Thyroid gland (tissue), 4 donors: Measurements from ENCODE around the gene TRPV3. TPM values are rescaled to one million over a fixed set of nuclear protein-coding genes. Genes with fewer than 3 reads are reported as not detected.

ENCODE experiments used
- DNase-seq, 2 donors: peaks; one replicate each; pipeline ENCODE4 v3.0.0-alpha.2; 2019
- H3K27ac ChIP-seq, 3 donors: fragments of 200-600 bp; sonication (generic); 1 replicate in 2 of 3; 2 replicates in 1 of 3; pipeline ENCODE4 v1.5.1; 2016 to 2019; ENCODE audit warnings: mild to moderate bottlenecking in 1 of 3, moderate library complexity in 1 of 3
- H3K27me3 ChIP-seq: fragments of 200-600 bp; sonication (generic); one replicate; pipeline ENCODE4 v1.5.1; 2019
- H3K36me3 ChIP-seq, 2 donors: fragments of 200-600 bp; sonication (generic); one replicate each; pipeline ENCODE4 v1.5.1; 2016 to 2019
- H3K4me1 ChIP-seq, 2 donors: fragments of 200-600 bp; sonication (generic); one replicate each; pipeline ENCODE4 v1.5.1; 2017 to 2019
- H3K4me3 ChIP-seq, 3 donors: fragments of 200-600 bp; sonication (generic); replicated peaks in 1 of 3; 1 replicate in 2 of 3; 2 replicates in 1 of 3; pipeline ENCODE4 v1.5.1; 2016; ENCODE audit warnings: mild to moderate bottlenecking in 1 of 3
- H3K9me3 ChIP-seq: fragments of 200-600 bp; sonication (generic); one replicate; pipeline ENCODE4 v1.5.1; 2017
- CTCF ChIP-seq, 6 experiments: fragments of 200-600 bp in 3 of 6; fragments of 450-650 bp in 3 of 6; sonication (generic) in 3 of 6; IDR thresholded peaks; one replicate each; pipeline ENCODE4 v1.5.1; 2016 to 2019; ENCODE audit warnings: antibody characterized with exemption in 6 of 6, mild to moderate bottlenecking in 2 of 6, inconsistent platforms in 1 of 6, moderate library complexity in 1 of 6
- POLR2A ChIP-seq, 2 donors: fragments of 450-650 bp; IDR thresholded peaks; one replicate each; pipeline ENCODE4 v1.6.1; 2017; ENCODE audit warnings: antibody characterized with exemption in 2 of 2, mild to moderate bottlenecking in 2 of 2, moderate library complexity in 1 of 2
- WGBS, 2 donors: methylation state at CpG; one replicate each; pipeline ENCODE4 v1.1.5; 2017; 5-methylcytosine and 5-hydroxymethylcytosine counted together
- intact Hi-C: fragments of 100-400 bp; cut with DNase I; formaldehyde crosslinking; loops from one replicate; pipeline ENCODE4 v1.15.1; 2023
- total RNA-seq, 4 donors: library from RNA; depleted of rRNA; stranded (reverse); fragments of >200 nt; gene quantifications; one replicate each; pipeline ENCODE4 v1.2.3, GENCODE V29; 2016

Gene TRPV3
- total RNA-seq, 4 donors from 2014 or later, result 0.11 to 1.2 (median 1.0) TPM

GRCh38 chr17:3544365-3544764 is 13.2 kb downstream of the TRPV3 start:
- WGBS, 2 donors, result 81 to 84% methylated on average over 5 of the region's 5 CpGs
- no peak for TF ChIP-seq POLR2A (IDR thresholded peaks at IDR 0.05)
- TF ChIP-seq CTCF (IDR thresholded peaks at IDR 0.05), result no peak
- Histone ChIP-seq H3K4me3 (no peak overlapping the region), H3K36me3 (no peaks in the 10 kb centered on the region), H3K27ac (no peak overlapping the region), H3K9me3 (no peaks in the 10 kb centered on the region), H3K4me1 (no peaks in the 10 kb centered on the region), H3K27me3 (no peaks in the 10 kb centered on the region)
- DNase-seq, result no peak
- intact Hi-C loops, result loop anchor here (10.0 kb wide), 1 partner anchor 60 kb away; no protein-coding TSS in a partner anchor

GRCh38 chr17:3543453-3543852 is 14.2 kb downstream of the TRPV3 start:
- Histone ChIP-seq H3K27ac (no peak overlapping the region), H3K27me3 (no peaks in the 10 kb centered on the region), H3K4me3 (no peak overlapping the region), H3K36me3 (no peaks in the 10 kb centered on the region), H3K9me3 (no peaks in the 10 kb centered on the region), H3K4me1 (no peaks in the 10 kb centered on the region)
- DNase-seq, result no peak
- intact Hi-C loops, result loop anchor here (10.0 kb wide), 1 partner anchor 59 kb away; no protein-coding TSS in a partner anchor
- TF ChIP-seq CTCF (IDR thresholded peaks at IDR 0.05) (no peak), POLR2A (IDR thresholded peaks at IDR 0.05) (no peak)
- WGBS, 2 donors, result 58 to 74% methylated on average over 10 of the region's 10 CpGs

- Histone ChIP-seq H3K4me3 (no peak overlapping the region), H3K27me3 (no peaks in the 10 kb centered on the region), H3K27ac (no peak overlapping the region), H3K9me3 (no peaks in the 10 kb centered on the region), H3K36me3 (no peaks in the 10 kb centered on the region), H3K4me1 (no peaks in the 10 kb centered on the region)
- no peak for DNase-seq
- 71 to 85% methylated on average over 12 to 15 of the region's 16 CpGs for WGBS, 2 donors
- TF ChIP-seq CTCF (IDR thresholded peaks at IDR 0.05) (no peak), POLR2A (IDR thresholded peaks at IDR 0.05) (no peak)
- intact Hi-C loops, result loop anchor here (10.0 kb wide), 1 partner anchor 58 kb away; no protein-coding TSS in a partner anchor
Measured at GRCh38 chr17:3542410-3543088, 15.1 kb downstream of the TRPV3 start.

GRCh38 chr17:3539881-3540540 is 17.6 kb downstream of the TRPV3 start:
- H3K27me3 ChIP-seq, result no peaks in the 10 kb centered on the region
- no peak overlapping the region for H3K27ac ChIP-seq
- H3K9me3 ChIP-seq, result no peaks in the 10 kb centered on the region
- no peak for DNase-seq
- intact Hi-C loops, result loop anchor here (10.0 kb wide), 1 partner anchor 55 kb away; no protein-coding TSS in a partner anchor
- H3K4me1 ChIP-seq, result no peaks in the 10 kb centered on the region
- 71 to 75% methylated on average over 8 of the region's 8 CpGs for WGBS, 2 donors
- no peak overlapping the region for H3K4me3 ChIP-seq
- H3K36me3 ChIP-seq, result no peaks in the 10 kb centered on the region
- TF ChIP-seq CTCF (IDR thresholded peaks at IDR 0.05) (no peak), POLR2A (IDR thresholded peaks at IDR 0.05) (no peak)

GRCh38 chr17:3536716-3537115 is 20.9 kb downstream of the TRPV3 start:
- TF ChIP-seq POLR2A (IDR thresholded peaks at IDR 0.05) (no peak), CTCF (IDR thresholded peaks at IDR 0.05) (no peak)
- Histone ChIP-seq H3K27me3 (no peaks in the 10 kb centered on the region), H3K27ac (no peak overlapping the region), H3K9me3 (no peaks in the 10 kb centered on the region), H3K4me1 (no peaks in the 10 kb centered on the region), H3K36me3 (no peaks in the 10 kb centered on the region), H3K4me3 (no peak overlapping the region)
- intact Hi-C loops, result no loop called here
- DNase-seq, result no peak
- 82 to 88% methylated on average over 5 of the region's 5 CpGs for WGBS, 2 donors
